GM21529 (cell line): Measurements from ENCODE around the gene SARS1.
"Not testable (repeated sequence)": the region's sequence is repeated elsewhere in the genome, so short reads cannot be mapped to it uniquely, and the experiment has no call there.

Experiments
- ATAC-seq: cut with Tn5 transposase; IDR thresholded peaks from one replicate; pipeline ENCODE4 v1.9.1; 2021; ENCODE audit not compliant: unreplicated experiment

SARS1 gene

GRCh38 chr1:109213824-109214693 is at the start of gene SARS1:
Gene SARS1, plus strand, starts transcription at chr1:109213918. Its CDS starts 75 bp downstream, at chr1:109213993.
- ATAC-seq: peak; percentile 70

DNA sequence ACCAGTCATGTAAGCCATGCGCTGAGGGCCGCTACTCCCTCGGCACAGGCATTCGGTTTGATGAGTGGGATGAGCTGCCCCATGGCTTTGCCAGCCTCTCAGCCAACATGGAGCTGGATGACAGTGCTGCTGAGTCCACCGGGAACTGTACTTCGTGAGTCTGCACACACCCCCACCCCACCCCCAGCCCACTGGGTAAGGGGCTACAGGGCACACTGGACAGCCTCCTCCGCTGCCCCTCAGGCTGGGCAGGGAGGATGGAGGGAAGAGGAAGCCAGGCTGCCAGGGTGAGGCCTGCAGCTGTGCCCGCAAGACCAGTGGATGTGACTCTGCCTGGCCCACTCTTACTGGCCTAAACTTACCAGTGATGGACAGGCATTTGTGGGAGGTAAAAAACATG is 49.2 kb upstream of the SARS1 start:
- ATAC-seq: no peak

DNA sequence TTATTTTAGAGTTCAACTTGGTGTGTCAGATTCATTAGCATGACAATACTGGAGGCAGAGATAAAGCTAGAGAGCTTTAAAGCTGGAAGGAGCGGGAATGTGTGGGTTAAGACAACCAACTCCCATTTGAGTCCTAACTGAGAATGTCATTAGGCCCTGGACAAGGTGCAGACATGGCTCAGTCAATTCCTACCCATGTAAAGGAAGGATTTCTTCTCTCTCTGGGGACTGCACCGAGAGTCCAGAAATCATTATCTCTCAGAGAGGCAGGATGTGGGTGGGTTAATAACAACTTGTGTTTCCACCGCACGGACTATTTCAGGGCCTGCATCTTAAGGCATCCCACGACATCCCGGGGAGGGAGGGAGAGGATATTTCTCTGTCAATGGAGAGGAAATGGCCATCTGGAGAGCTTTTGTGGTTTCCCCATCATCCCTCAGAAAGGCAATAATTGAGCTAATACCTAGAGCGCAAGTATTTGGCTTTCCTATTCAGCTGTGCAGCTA is 46.7 kb upstream of the SARS1 start:
- ATAC-seq: peak; percentile 60

DNA sequence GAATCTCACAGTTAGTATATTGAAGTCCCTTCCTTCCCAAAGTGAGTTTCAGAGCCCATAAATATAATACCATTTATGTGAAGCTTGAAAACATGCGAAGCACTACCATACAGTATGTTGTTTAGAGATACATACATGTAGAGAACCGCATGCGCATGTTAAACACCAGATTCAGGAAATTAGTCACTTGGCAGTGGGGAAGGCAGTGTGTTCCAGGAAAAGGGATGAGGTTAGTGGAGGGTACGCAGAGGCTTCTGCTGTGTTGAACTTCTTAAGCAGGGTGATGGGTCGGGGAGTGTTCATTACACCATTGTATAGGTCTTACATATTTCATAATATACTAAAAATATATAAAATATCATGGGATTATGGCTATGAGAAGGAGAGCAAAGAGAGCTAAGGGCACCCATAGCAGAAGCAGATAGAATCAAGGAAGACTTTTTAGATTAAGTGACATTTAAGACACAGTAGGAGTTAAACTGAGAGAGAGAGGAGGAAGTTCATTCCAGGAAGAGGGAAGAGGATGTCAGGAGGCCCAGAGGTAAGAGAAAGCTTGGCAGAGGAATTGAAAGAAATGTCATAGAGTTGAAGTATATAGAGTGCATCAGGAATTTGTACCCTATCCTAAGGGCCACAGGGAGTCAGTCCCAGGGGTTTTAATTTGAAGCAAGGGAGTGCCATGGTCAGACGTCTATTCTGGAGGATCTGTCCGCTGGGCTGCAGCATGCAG is 43.5 kb upstream of the SARS1 start:
- ATAC-seq: no peak

DNA sequence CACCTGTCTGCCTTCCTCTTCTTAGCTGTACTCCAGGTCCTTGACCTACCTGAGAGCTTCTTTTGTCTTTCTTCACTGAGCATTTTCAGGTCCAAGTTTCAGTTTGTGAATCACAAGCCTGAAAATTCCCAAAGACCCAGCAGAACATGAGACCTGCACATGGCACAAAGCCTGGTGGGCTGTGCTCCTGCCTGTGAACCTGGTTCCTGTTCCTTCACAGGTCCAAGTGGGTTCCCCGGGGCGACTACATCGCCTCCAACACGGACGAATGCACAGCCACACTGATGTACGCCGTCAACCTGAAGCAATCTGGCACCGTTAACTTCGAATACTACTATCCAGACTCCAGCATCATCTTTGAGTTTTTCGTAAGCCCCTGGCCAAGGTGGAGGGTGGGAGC is 42.1 kb upstream of the SARS1 start:
- ATAC-seq: no peak

- not testable (repeated sequence) for ATAC-seq
Observed at GRCh38 chr1:109176349-109176748, 37.4 kb upstream of the SARS1 start.

DNA sequence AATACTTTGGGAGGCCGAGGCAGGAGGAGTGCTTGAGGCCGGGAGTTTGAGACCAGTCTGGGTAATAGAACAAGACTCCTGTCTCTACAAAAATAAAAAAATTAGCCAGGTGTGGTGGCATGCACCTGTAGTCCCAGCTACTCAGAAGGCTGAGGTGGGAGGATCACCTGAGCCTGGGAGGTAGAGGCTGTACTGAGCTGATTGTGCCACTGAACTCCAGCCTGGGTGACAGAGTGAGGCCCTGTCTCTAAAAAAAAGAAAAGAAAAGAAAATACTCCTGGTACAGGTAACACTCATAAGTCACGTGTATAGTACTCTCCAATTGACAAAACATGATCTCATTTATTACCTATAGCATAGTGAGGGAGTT is 33.0 kb upstream of the SARS1 start:
- ATAC-seq: not testable (repeated sequence)

DNA sequence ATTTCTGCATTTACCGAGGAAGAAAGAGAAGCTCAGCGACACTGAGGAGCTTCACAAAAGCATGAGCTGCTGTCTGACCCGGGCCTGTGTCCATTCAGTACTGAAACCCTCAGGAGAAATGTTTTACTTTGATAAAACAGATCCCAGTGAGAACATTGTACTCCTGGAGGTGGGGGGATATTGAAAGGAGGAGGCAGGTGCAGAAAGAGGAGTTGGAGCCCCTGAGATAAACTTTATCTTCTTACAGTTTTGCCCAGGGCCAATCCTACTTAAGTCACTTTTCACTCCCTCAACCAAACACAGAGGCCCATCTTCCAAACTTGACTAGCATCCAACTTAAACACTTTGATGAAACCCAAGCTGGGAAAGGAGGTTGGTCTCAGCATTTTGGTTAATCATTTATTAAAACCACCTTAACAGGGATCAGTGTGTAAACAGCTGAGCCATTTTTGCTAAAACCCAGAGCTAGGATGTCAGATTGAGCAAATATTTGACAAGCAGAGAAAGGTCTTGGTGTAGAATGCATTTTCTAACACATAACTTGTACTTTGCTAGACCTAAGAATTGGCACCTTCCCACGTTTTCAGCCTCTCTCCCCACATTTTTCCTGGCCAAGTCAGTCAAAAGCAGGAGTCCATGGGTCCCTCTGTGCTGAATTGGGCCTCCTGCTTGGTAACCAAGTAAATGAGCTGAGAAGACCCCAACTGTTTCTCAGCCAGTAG is 32.5 kb upstream of the SARS1 start:
- ATAC-seq: no peak

DNA sequence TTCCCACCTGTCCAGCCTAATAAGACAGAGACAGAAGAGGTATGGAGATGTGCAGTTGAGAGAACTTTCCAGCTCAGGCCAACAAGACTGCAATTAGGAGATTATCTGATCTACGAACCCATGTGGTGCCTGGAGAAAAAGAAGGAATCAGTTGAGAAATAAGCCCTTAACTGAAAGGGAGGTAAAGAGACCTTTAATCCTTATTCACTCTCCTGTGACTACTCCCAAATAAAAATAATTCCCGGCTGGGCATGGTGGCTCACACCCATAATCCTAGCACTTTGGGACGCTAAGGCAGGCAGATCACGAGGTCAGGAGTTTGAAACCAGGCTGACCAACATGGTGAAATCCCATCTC is 31.9 kb upstream of the SARS1 start:
- ATAC-seq: no peak

DNA sequence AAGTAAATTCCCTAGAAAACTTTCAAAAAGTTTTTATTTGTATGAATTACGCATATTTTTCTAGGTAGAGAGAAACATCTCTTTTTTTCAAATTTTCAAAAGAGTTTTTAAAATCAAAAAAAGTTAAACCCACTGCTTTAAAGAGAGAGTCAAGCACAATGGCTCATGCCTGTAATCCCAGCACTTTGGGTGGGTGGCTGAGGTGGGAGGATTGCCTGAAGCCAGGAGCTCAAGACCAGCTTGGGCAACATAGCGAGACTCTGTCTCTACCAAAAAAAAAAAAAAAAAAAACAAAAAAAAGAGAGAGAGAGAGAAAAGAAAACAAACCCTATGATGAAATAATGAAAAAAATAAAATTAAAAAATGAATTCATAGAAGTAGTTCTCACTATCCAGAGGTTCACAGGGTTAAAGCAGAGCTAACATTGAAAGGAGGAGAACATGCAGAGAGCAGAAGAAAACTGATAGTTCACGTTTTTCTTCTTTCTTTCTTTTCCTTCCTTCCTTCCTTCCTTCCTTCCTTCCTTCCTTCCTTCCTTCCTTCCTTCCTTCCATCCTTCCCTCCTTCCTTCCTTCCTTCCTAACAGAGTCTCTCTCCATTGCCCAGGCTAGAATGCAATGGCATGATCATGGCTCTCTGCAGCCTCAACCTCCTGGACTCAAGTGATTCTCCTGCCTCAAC is 30.5 kb upstream of the SARS1 start:
- no peak for ATAC-seq

GRCh38 chr1:109184687-109185086 is 29.0 kb upstream of the SARS1 start:
- ATAC-seq: no peak

DNA sequence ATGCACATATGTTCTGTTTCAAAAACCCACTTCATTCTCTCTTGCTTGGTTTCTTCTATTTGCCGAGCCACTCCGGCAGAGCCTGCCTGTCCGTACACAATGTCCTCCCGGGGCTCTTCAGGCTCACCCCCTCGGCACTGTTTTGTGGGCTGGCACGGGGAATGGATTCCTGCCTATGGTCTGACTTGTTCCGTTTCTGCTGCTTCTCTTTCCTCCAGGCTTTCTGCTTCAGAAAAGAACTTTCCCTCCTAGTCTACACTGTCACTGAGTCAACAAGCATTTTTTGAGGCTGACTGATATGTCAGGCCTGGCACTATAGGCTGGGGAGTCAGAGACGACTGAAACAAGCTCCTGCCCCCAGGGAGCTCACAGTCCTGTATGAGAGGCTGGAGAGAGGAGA is 28.4 kb upstream of the SARS1 start:
- ATAC-seq: no peak

- no peak for ATAC-seq
Observed at GRCh38 chr1:109185990-109186732, 27.6 kb upstream of the SARS1 start.

GRCh38 chr1:109186733-109187086 is 27.0 kb upstream of the SARS1 start:
- no peak for ATAC-seq

DNA sequence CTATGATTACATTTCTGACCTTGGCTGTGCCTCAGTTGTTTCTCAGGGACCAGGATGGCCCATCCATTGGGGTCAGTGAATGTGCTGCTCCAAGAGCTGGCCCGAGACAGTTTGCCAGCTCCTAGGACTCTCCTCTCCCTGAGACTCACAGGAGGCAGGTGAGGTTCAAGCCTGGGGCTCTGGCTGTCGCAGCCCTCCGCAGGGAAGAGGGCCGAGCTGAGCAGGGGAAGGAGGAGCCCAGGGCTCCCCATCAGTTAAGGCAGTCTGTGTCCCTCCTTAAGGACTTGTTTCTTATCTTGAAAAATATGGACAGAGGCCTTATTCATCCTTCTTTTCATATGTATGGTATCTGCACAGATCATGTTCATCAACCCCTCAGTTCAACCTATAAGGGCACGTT is 26.6 kb upstream of the SARS1 start:
- ATAC-seq: no peak

DNA sequence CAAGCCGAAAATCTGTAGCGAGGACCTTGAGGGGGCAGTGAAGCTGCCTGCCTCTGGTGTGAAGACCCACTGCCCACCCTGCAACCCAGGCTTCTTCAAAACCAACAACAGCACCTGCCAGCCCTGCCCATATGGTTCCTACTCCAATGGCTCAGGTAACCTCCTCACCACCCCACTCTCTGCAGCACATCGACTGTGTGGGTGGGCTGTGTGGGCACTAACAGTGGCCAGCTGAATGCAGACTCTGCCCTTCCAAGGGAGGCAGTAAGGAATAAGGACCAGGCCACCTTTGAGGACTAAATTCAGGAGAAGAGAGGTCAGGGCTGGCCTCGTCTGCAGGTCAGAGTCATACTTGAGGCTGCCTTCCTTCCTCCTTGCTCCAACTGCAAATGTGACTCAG is 25.5 kb upstream of the SARS1 start:
- ATAC-seq: no peak

GRCh38 chr1:109188781-109189180 is 24.9 kb upstream of the SARS1 start:
- ATAC-seq: no peak

GRCh38 chr1:109190189-109190588 is 23.5 kb upstream of the SARS1 start:
- no peak for ATAC-seq

DNA sequence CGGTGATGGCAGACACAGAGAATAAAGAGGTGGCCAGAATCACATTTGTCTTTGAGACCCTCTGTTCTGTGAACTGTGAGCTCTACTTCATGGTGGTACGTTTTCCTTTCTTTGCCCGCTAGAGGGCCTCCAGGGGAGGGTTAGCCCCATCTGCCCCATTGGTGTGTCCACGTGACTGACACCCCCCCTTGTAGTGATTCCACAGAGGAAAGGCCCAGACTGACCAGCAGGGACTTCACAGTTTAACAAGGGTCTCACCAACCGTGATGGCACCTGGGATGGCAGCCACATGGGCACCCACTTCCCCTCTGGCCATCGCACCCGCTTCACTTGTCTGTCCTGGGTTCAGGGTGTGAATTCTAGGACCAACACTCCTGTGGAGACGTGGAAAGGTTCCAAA is 22.3 kb upstream of the SARS1 start:
- no peak for ATAC-seq

DNA sequence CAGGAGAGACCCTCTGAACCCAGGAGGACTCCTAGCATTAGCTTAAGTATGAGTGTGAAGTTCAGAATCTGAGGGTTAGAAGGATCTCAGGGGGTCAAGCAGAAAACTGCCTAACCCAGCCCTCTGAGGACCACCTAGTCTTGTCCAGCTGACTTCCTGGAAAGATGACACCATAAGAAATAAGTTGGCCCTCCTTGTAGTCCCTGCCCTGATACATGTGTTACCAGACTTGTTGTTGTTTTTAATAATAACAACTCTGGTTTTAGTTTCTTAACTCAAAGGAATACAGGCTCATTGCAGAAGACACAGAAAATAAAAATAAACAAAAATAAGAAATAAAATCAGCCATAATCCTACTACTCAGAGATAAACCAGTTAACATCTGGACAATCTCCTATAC is 21.8 kb upstream of the SARS1 start:
- ATAC-seq: no peak
